H9 (cell line): ENCODE results near the gene NEMP1. TPM values are rescaled to one million over a fixed set of nuclear protein-coding genes. Genes with fewer than 3 reads are reported as not detected.

Experiments
- DNase-seq: peaks from one replicate; pipeline ENCODE4 v3.0.0-alpha.2; 2017
- H2AFZ ChIP-seq: one replicate; pipeline ENCODE4 v1.6.1; 2013; ENCODE audit warnings: mild to moderate bottlenecking, low read length, control low read depth, moderate library complexity
- H2AK5ac ChIP-seq: 2 replicates; pipeline ENCODE4 v1.6.1; 2013; ENCODE audit warnings: low read length, control low read depth, mixed read lengths; ENCODE audit not compliant: insufficient read length
- H2BK120ac ChIP-seq: one replicate; pipeline ENCODE4 v1.6.1; 2013; ENCODE audit warnings: low read depth, mild to moderate bottlenecking, low read length, control low read depth, inconsistent platforms; ENCODE audit not compliant: poor library complexity, severe bottlenecking
- H2BK12ac ChIP-seq: 2 replicates; pipeline ENCODE4 v1.6.1; 2013; ENCODE audit warnings: low read length, control low read depth, mixed read lengths, low read depth; ENCODE audit not compliant: insufficient read length
- H2BK15ac ChIP-seq: 2 replicates; pipeline ENCODE4 v1.6.1; 2013; ENCODE audit warnings: low read depth, low read length, control low read depth
- H2BK20ac ChIP-seq: one replicate; pipeline ENCODE4 v1.6.1; 2013; ENCODE audit warnings: low read depth, mild to moderate bottlenecking, low read length, control low read depth, inconsistent platforms; ENCODE audit not compliant: poor library complexity, severe bottlenecking
- H2BK5ac ChIP-seq: 2 replicates; pipeline ENCODE4 v1.6.1; 2013; ENCODE audit warnings: low read length, control low read depth, mixed read lengths; ENCODE audit not compliant: insufficient read length
- H3K14ac ChIP-seq: 2 replicates; pipeline ENCODE4 v1.6.1; 2013; ENCODE audit warnings: low read length, control low read depth; ENCODE audit not compliant: insufficient read depth
- H3K18ac ChIP-seq: 2 replicates; pipeline ENCODE4 v1.6.1; 2013; ENCODE audit warnings: low read depth, mild to moderate bottlenecking, mixed read lengths, low read length, control low read depth; ENCODE audit not compliant: insufficient read length
- H3K23ac ChIP-seq: 2 replicates; pipeline ENCODE4 v1.6.1; 2013; ENCODE audit warnings: low read length, control low read depth, mixed read lengths, low read depth; ENCODE audit not compliant: insufficient read length
- H3K23me2 ChIP-seq: 2 replicates; pipeline ENCODE4 v1.6.1; 2013; ENCODE audit warnings: low read depth, mild to moderate bottlenecking, mixed read lengths, low read length, control low read depth; ENCODE audit not compliant: insufficient read length, poor library complexity, severe bottlenecking
- H3K27ac ChIP-seq: 2 replicates; pipeline ENCODE4 v1.5.1; 2013; ENCODE audit warnings: low read length, control low read depth, mixed read lengths, low read depth; ENCODE audit not compliant: insufficient read length
- H3K27me3 ChIP-seq: 2 replicates; pipeline ENCODE4 v1.6.1; 2013; ENCODE audit warnings: low read length, control low read depth, inconsistent platforms; ENCODE audit not compliant: insufficient read depth
- H3K4ac ChIP-seq: 2 replicates; pipeline ENCODE4 v1.6.1; 2013; ENCODE audit warnings: low read depth, mild to moderate bottlenecking, control low read depth, inconsistent platforms, low read length, moderate library complexity
- H3K4me1 ChIP-seq: 2 replicates; pipeline ENCODE4 v1.6.1; 2013; ENCODE audit warnings: low read length, control low read depth, inconsistent platforms; ENCODE audit not compliant: insufficient read depth
- H3K4me2 ChIP-seq: 2 replicates; pipeline ENCODE4 v1.6.1; 2013; ENCODE audit warnings: low read length, control low read depth, mixed read lengths; ENCODE audit not compliant: insufficient read length, insufficient read depth
- H3K56ac ChIP-seq: 2 replicates; pipeline ENCODE4 v1.6.1; 2013; ENCODE audit warnings: low read depth, mild to moderate bottlenecking, mixed read lengths, low read length, control low read depth; ENCODE audit not compliant: insufficient read length
- H3K79me1 ChIP-seq: 2 replicates; pipeline ENCODE4 v1.6.1; 2013; ENCODE audit warnings: low read depth, mild to moderate bottlenecking, moderate library complexity, low read length, control low read depth, inconsistent platforms; ENCODE audit not compliant: insufficient read depth, poor library complexity, severe bottlenecking
- H3K79me2 ChIP-seq: 2 replicates; pipeline ENCODE4 v1.6.1; 2013; ENCODE audit warnings: low read length, control low read depth, inconsistent platforms; ENCODE audit not compliant: insufficient read depth
- H3K9ac ChIP-seq: 2 replicates; pipeline ENCODE4 v1.6.1; 2013; ENCODE audit warnings: low read length, control low read depth, mixed read lengths; ENCODE audit not compliant: insufficient read length; ENCODE audit errors: extremely low read depth
- H3K9me3 ChIP-seq: one replicate; pipeline ENCODE4 v1.6.1; 2013; ENCODE audit warnings: low read depth, low read length, inconsistent platforms; ENCODE audit not compliant: control insufficient read depth
- H3T11ph ChIP-seq: one replicate; pipeline ENCODE4 v1.6.1; 2013; ENCODE audit warnings: mild to moderate bottlenecking, low read length, control low read depth, inconsistent platforms
- H4K20me1 ChIP-seq: one replicate; pipeline ENCODE4 v1.6.1; 2013; ENCODE audit not compliant: control insufficient read depth, insufficient read length, insufficient read depth
- H4K5ac ChIP-seq: 2 replicates; pipeline ENCODE4 v1.6.1; 2013; ENCODE audit warnings: low read depth, mild to moderate bottlenecking, mixed read lengths, low read length, control low read depth; ENCODE audit not compliant: insufficient read length
- H4K8ac ChIP-seq: replicated peaks from 2 replicates; pipeline ENCODE4 v1.6.1; 2013; ENCODE audit warnings: low read length, control low read depth, mixed read lengths, low read depth; ENCODE audit not compliant: insufficient read length
- H4K91ac ChIP-seq: 2 replicates; pipeline ENCODE4 v1.6.1; 2013; ENCODE audit warnings: low read depth, mild to moderate bottlenecking, moderate library complexity, mixed read lengths, low read length, control low read depth; ENCODE audit not compliant: insufficient read length
- H3K27ac Mint-ChIP-seq, 3 experiments: 2 replicates in 2 of 3; 3 replicates in 1 of 3; pipeline ENCODE4 v1.8.0; 2020 to 2021; ENCODE audit warnings: mixed read lengths in 3 of 3, mild to moderate bottlenecking in 1 of 3, moderate library complexity in 1 of 3
- H3K27me3 Mint-ChIP-seq: 2 replicates; pipeline ENCODE4 v1.8.0; 2021; ENCODE audit warnings: low read depth, mild to moderate bottlenecking, moderate library complexity, mixed read lengths
- H3K36me3 Mint-ChIP-seq, 3 experiments: 2 replicates in 2 of 3; 3 replicates in 1 of 3; pipeline ENCODE4 v1.8.0; 2020 to 2021; ENCODE audit warnings: low read depth in 3 of 3, mixed read lengths in 3 of 3; ENCODE audit not compliant: insufficient read depth in 1 of 3
- H3K4me1 Mint-ChIP-seq, 2 experiments: 2 replicates each; pipeline ENCODE4 v1.8.0; 2020; ENCODE audit warnings: mixed read lengths in 2 of 2
- H3K4me3 Mint-ChIP-seq, 2 experiments: 2 replicates in 1 of 2; 3 replicates in 1 of 2; pipeline ENCODE4 v1.8.0; 2020 to 2021; ENCODE audit warnings: mild to moderate bottlenecking in 2 of 2, mixed read lengths in 2 of 2, moderate library complexity in 1 of 2
- H3K9me3 Mint-ChIP-seq, 2 experiments: 2 replicates in 1 of 2; 3 replicates in 1 of 2; pipeline ENCODE4 v1.8.0; 2020; ENCODE audit warnings: mild to moderate bottlenecking in 2 of 2, mixed read lengths in 2 of 2, moderate library complexity in 1 of 2
- WGBS: extraction: QIAGEN DNeasy Blood & Tissue Kit; methylation state at CpG from one replicate; pipeline ENCODE4 v1.1.7; 2013; ENCODE audit warnings: missing lambda C conversion rate, low lambda C conversion rate, mixed read lengths; ENCODE audit not compliant: insufficient read length; ENCODE audit errors: extremely low coverage; 5-methylcytosine and 5-hydroxymethylcytosine counted together
- long read RNA-seq: library from polyadenylated mRNA; unstranded; transcript quantifications from one replicate; pipeline ENCODE4 v2.0.0, GENCODE V29; 2020
- total RNA-seq: library from RNA; stranded (reverse); gene quantifications from 2 replicates; pipeline ENCODE4 v1.2.1, GENCODE V29; 2021
- TF ChIP-seq, protein P1 (sequence below): fragments of 200-600 bp; sonication (generic); conservative IDR thresholded peaks from 3 replicates; pipeline ENCODE4 v1.8.0; 2021; ENCODE audit warnings: antibody characterized with exemption, mild to moderate bottlenecking

The NEMP1 gene, protein sequence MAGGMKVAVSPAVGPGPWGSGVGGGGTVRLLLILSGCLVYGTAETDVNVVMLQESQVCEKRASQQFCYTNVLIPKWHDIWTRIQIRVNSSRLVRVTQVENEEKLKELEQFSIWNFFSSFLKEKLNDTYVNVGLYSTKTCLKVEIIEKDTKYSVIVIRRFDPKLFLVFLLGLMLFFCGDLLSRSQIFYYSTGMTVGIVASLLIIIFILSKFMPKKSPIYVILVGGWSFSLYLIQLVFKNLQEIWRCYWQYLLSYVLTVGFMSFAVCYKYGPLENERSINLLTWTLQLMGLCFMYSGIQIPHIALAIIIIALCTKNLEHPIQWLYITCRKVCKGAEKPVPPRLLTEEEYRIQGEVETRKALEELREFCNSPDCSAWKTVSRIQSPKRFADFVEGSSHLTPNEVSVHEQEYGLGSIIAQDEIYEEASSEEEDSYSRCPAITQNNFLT
- 50.1 and 53.0 TPM in 2 replicates for total RNA-seq
- long read RNA-seq, full-length matches to known transcripts: 10 of 53 reads
- long read RNA-seq, partial matches to known transcripts: 15 of 53 reads
- long read RNA-seq, other reads (novel, unspliced or antisense): 28 of 53 reads

DNA sequence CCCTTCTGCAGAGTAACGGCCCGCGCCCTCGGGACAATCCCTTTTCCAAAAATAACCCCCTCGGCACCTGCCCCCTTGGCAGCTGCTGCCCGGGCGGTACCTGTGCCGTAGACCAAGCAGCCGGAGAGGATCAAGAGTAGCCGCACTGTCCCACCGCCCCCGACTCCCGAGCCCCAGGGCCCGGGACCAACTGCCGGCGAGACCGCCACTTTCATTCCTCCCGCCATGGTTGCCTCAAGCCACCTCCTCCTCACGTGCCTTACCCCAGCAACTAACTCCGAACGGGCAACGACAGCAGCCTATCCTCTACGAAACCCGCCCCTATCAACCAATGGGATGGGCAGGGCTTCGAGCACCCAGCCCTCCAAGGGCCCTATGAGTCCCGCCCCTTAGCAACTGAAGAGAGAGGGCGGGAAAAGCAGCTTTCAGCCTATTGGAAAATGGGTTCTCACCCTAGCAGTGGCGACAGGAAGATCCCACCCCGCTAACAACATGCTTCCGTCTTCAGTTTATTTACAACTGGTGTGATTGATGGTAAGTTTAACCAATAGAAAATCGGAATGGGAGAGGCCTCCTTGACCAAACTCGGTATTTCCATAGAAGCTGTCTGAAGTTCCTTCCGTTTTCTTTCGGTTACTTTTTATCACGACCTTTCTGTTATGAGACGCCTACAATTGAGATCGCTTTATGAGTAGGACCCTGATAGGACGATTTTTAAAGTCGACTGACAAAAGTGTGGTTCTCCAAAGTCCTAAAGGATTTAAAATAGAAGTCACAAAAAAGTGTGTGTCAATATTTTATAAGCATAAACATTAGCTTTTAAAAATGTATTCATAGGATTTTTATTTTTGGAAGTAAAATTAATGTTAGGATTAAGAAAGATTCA, at the start of gene NEMP1:
Gene NEMP1 (minus strand): TSS at position 273 of the 886 bp plus-strand sequence. CDS start 46 bp downstream, at position 227.
- Histone ChIP-seq H3K14ac (peak within 1 kb of the TSS; percentile 92), H2BK120ac (no peak within 1 kb of the TSS), H4K8ac (no peak within 1 kb of the TSS), H2AK5ac (no peak within 1 kb of the TSS), H2BK12ac (no peak within 1 kb of the TSS), H3K56ac (no peak within 1 kb of the TSS), H3K79me2 (no peaks in the 10 kb centered on the region), H3K9me3 (no peaks in the 10 kb centered on the region), H4K91ac (no peak within 1 kb of the TSS), H2AFZ (no peak within 1 kb of the TSS), H3T11ph (no peak within 1 kb of the TSS), H4K20me1 (no peaks in the 10 kb centered on the region), H3K4me2 (peak within 1 kb of the TSS; percentile 74), H2BK20ac (no peak within 1 kb of the TSS), H3K4me1 (no peaks in the 10 kb centered on the region), H3K23ac (no peak within 1 kb of the TSS), H3K27me3 (no peaks in the 10 kb centered on the region), H3K9ac (peak within 1 kb of the TSS; percentile 70), H2BK5ac (no peak within 1 kb of the TSS), H4K5ac (no peak within 1 kb of the TSS), H3K79me1 (no peaks in the 10 kb centered on the region), H2BK15ac (no peak within 1 kb of the TSS), H3K18ac (no peak within 1 kb of the TSS), H3K4ac (no peak within 1 kb of the TSS), H3K27ac (no peak within 1 kb of the TSS), H3K23me2 (peaks cover 4% of the 10 kb centered on the region)
- H3K4me1 Mint-ChIP-seq: peaks cover 10 to 13% of the 10 kb centered on the region in 2 experiments
- H3K27me3 Mint-ChIP-seq: no peaks in the 10 kb centered on the region
- TF ChIP-seq, protein P1, sequence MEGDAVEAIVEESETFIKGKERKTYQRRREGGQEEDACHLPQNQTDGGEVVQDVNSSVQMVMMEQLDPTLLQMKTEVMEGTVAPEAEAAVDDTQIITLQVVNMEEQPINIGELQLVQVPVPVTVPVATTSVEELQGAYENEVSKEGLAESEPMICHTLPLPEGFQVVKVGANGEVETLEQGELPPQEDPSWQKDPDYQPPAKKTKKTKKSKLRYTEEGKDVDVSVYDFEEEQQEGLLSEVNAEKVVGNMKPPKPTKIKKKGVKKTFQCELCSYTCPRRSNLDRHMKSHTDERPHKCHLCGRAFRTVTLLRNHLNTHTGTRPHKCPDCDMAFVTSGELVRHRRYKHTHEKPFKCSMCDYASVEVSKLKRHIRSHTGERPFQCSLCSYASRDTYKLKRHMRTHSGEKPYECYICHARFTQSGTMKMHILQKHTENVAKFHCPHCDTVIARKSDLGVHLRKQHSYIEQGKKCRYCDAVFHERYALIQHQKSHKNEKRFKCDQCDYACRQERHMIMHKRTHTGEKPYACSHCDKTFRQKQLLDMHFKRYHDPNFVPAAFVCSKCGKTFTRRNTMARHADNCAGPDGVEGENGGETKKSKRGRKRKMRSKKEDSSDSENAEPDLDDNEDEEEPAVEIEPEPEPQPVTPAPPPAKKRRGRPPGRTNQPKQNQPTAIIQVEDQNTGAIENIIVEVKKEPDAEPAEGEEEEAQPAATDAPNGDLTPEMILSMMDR: no peak
- no peaks in the 10 kb centered on the region; a peak in 1 of 5 replicates for H3K9me3 Mint-ChIP-seq
- H3K36me3 Mint-ChIP-seq: peaks cover 5 to 20% (median 13%) of the 10 kb centered on the region in 3 experiments; a peak in 5 of 7 replicates
- peak within 1 kb of the TSS; percentile 97 to 98 for H3K4me3 Mint-ChIP-seq
- DNase-seq: peak; percentile 100
- H3K27ac Mint-ChIP-seq: peak within 1 kb of the TSS; percentile 91 to 95 (median 95); a peak in 6 of 7 replicates
- WGBS: no CpG with 5 or more reads among the region's 39 CpGs
